Body of pancreas (tissue), 4 donors: ENCODE measurements around the gene NDUFC1.

ENCODE experiments used
- CTCF ChIP-seq, 7 experiments: fragments of 450-650 bp in 4 of 7; fragments of 200-600 bp in 3 of 7; sonication (generic) in 3 of 7; IDR thresholded peaks; one replicate each; pipeline ENCODE4 v1.5.1; 2016 to 2019; ENCODE audit warnings: antibody characterized with exemption in 7 of 7
- POLR2A ChIP-seq, 3 donors: fragments of 450-650 bp; IDR thresholded peaks; one replicate each; pipeline ENCODE4 v1.6.1; 2016; ENCODE audit warnings: antibody characterized with exemption in 3 of 3, mild to moderate bottlenecking in 2 of 3

DNA sequence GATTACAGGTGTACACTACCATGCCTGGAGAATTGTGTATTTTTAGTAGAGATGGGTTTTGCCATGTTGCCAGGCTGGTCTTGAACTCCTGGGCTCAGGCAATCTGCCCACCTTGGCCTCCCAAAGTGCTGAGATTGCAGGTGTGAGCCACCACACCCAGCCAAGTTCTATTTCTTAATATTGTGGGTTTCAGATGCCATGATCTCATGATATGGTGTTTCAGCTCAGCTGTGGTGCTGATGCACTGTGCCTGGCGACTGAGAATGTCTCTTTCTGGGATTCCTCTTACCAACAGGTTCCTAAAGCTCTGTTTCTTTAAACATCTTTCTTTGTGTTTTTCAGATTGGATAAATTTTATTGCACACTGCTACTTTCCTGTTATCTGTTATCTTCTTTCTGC is 17.3 kb upstream of the NDUFC1 start:
- TF ChIP-seq CTCF (IDR thresholded peaks at IDR 0.05) (no peak), POLR2A (IDR thresholded peaks at IDR 0.05) (no peak)
